GM12865 (cell line): Measurements from ENCODE around the gene PABPN1.
A peak's percentile ranks its signal among the peaks of the same experiment; 100 is the strongest.

Source experiments
- DNase-seq: peaks from one replicate; pipeline ENCODE4 v3.0.0; 2010; ENCODE audit warnings: low read depth
- H3K4me3 ChIP-seq: 2 replicates; pipeline ENCODE4 v1.5.1; 2011; ENCODE audit warnings: mild to moderate bottlenecking, low read depth, low read length, control low read depth
- CTCF ChIP-seq: IDR thresholded peaks from 2 replicates; pipeline ENCODE4 v1.5.1; 2011; ENCODE audit warnings: low read length, control low read depth, low read depth, inconsistent platforms; ENCODE audit not compliant: insufficient read depth; ENCODE audit errors: missing control alignments

PABPN1 gene

GRCh38 chr14:23310546-23310945 lies 10.7 kb upstream of the PABPN1 start:
- H3K4me3 ChIP-seq: no peak overlapping the region
- DNase-seq: no peak
- no peak for TF ChIP-seq CTCF

- no peak for DNase-seq
- no peak for TF ChIP-seq CTCF
Observed at GRCh38 chr14:23316300-23316699, 5.0 kb upstream of the PABPN1 start.

GRCh38 chr14:23319746-23320583 lies 1.3 kb upstream of the PABPN1 start:
- DNase-seq: no peak
- H3K4me3 ChIP-seq: peak overlapping the region; percentile 58
- TF ChIP-seq CTCF: no peak

More at GRCh38 chr14:23316300-23316699, 5.0 kb upstream of the PABPN1 start:
- no peak overlapping the region for H3K4me3 ChIP-seq

GRCh38 chr14:23321572-23322547 lies 603 bp downstream of the PABPN1 start:
- H3K4me3 ChIP-seq: peak overlapping the region; percentile 86
- no peak for TF ChIP-seq CTCF
- DNase-seq: peak; percentile 55

GRCh38 chr14:23322568-23323517 lies 1.6 kb downstream of the PABPN1 start:
- H3K4me3 ChIP-seq: peak overlapping the region; percentile 86
- no peak for DNase-seq
- TF ChIP-seq CTCF: no peak

GRCh38 chr14:23323838-23324454 lies 2.7 kb downstream of the PABPN1 start:
- no peak for TF ChIP-seq CTCF
- no peak overlapping the region for H3K4me3 ChIP-seq
- DNase-seq: no peak
